Gastroesophageal sphincter (tissue), 3 donors: ENCODE data around the gene KRTAP16-1.

Experiments used
- POLR2A ChIP-seq, 2 donors: fragments of 450-650 bp; IDR thresholded peaks; one replicate each; pipeline ENCODE4 v1.6.1; 2017; ENCODE audit warnings: antibody characterized with exemption in 2 of 2, mild to moderate bottlenecking in 2 of 2, moderate library complexity in 1 of 2
- POLR2AphosphoS5 ChIP-seq: sonication (generic); formaldehyde crosslinking; IDR thresholded peaks from one replicate; pipeline ENCODE4 v1.6.1; 2017; ENCODE audit warnings: antibody characterized with exemption
- TF ChIP-seq, protein P1 (sequence below), 4 experiments: fragments of 200-600 bp in 2 of 4; fragments of 450-650 bp in 2 of 4; sonication (generic) in 1 of 4; IDR thresholded peaks; one replicate each; pipeline ENCODE4 v1.5.1; 2017 to 2019; ENCODE audit warnings: antibody characterized with exemption in 4 of 4, mild to moderate bottlenecking in 2 of 4, moderate library complexity in 2 of 4

DNA sequence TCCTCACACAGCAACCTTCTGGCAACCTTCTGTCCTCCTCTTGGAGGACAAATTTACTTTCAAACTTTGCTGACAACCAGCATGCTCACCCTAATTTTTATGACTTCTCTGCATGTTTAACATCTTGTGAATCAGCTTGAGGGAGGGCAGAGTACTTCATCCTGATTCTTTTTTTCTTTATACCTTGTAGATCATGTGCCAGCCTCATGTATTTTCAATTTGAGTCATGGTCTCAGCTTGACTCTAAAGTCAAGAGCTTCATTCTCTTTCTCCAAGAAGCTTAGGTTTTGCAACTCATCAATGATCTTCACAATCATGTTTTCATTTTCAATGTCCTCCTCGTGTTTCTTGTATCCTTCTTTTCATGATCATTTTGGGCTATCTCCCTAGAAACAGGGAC lies 37.3 kb downstream of the KRTAP16-1 start:
- TF ChIP-seq, protein P1, sequence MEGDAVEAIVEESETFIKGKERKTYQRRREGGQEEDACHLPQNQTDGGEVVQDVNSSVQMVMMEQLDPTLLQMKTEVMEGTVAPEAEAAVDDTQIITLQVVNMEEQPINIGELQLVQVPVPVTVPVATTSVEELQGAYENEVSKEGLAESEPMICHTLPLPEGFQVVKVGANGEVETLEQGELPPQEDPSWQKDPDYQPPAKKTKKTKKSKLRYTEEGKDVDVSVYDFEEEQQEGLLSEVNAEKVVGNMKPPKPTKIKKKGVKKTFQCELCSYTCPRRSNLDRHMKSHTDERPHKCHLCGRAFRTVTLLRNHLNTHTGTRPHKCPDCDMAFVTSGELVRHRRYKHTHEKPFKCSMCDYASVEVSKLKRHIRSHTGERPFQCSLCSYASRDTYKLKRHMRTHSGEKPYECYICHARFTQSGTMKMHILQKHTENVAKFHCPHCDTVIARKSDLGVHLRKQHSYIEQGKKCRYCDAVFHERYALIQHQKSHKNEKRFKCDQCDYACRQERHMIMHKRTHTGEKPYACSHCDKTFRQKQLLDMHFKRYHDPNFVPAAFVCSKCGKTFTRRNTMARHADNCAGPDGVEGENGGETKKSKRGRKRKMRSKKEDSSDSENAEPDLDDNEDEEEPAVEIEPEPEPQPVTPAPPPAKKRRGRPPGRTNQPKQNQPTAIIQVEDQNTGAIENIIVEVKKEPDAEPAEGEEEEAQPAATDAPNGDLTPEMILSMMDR (IDR thresholded peaks at IDR 0.05) = no peak
- TF ChIP-seq POLR2AphosphoS5 (no peak), POLR2A (IDR thresholded peaks at IDR 0.05) (no peak)
